ENCODE data around the gene RIBC1.
"Not testable (repeated sequence)": the region's sequence is repeated elsewhere in the genome, so short reads cannot be mapped to it uniquely, and the experiment has no call there.

Gene RIBC1

GRCh38 chrX:53437206-53437605 is 14.5 kb downstream of the RIBC1 start:
- DNase-seq: no peak

- no peak for DNase-seq
Observed at GRCh38 chrX:53438174-53438831, 15.6 kb downstream of the RIBC1 start.

- no peak for DNase-seq
Observed at GRCh38 chrX:53438832-53439230, 16.2 kb downstream of the RIBC1 start.

GRCh38 chrX:53440101-53440500 is 17.4 kb downstream of the RIBC1 start:
- DNase-seq: no peak

- DNase-seq: peak; percentile 35
Observed at GRCh38 chrX:53440621-53441517, 18.2 kb downstream of the RIBC1 start.

- peak; percentile 61 for DNase-seq
Observed at GRCh38 chrX:53441531-53442321, 19.1 kb downstream of the RIBC1 start.

GRCh38 chrX:53442322-53442631 is 19.6 kb downstream of the RIBC1 start:
- DNase-seq: no peak

- no peak for DNase-seq
Observed at GRCh38 chrX:53445977-53446376, 23.3 kb downstream of the RIBC1 start.

- DNase-seq: no peak
Observed at GRCh38 chrX:53447441-53447840, 24.8 kb downstream of the RIBC1 start.

- DNase-seq: no peak
Observed at GRCh38 chrX:53449632-53450031, 27.0 kb downstream of the RIBC1 start.

- DNase-seq: no peak
Observed at GRCh38 chrX:53452812-53453211, 30.1 kb downstream of the RIBC1 start.

GRCh38 chrX:53456254-53456653 is 33.6 kb downstream of the RIBC1 start:
- peak; percentile 29 for DNase-seq

- DNase-seq: no peak
Observed at GRCh38 chrX:53458082-53458481, 35.4 kb downstream of the RIBC1 start.

- DNase-seq: not testable (repeated sequence)
Observed at GRCh38 chrX:53468659-53469058, 46.0 kb downstream of the RIBC1 start.

GRCh38 chrX:53471346-53471745 is 48.7 kb downstream of the RIBC1 start:
- no peak for DNase-seq

GRCh38 chrX:53474707-53475106 is 52.0 kb downstream of the RIBC1 start:
- DNase-seq: no peak

GRCh38 chrX:53476371-53476770 is 53.7 kb downstream of the RIBC1 start:
- DNase-seq: peak; percentile 11

GRCh38 chrX:53479301-53479700 is 56.6 kb downstream of the RIBC1 start:
- DNase-seq: peak; percentile 6

All from fibroblast of skin of right quadriceps (primary cell).